ENCODE results near the gene SERPIND1. TPM values are rescaled to one million over a fixed set of nuclear protein-coding genes. Genes with fewer than 3 reads are reported as not detected.

SERPIND1 gene
- total RNA-seq, 2 donors from 2014 or later, result not detected

- Histone ChIP-seq H3K9me3 (no peaks in the 10 kb centered on the region), H3K27ac (no peak overlapping the region), H3K4me1 (replicated peaks) (no peaks in the 10 kb centered on the region), H3K4me3 (no peak overlapping the region), H3K27me3 (replicated peaks; ENCODE audit: insufficient read depth) (no peaks in the 10 kb centered on the region), H3K36me3 (peaks cover 0 to 4% of the 10 kb centered on the region in 2 donors)
- intact Hi-C loops (cut with DNase I), result no loop called here
- DNase-seq (ENCODE audit: low spot score), result no peak
- TF ChIP-seq POLR2AphosphoS5 (IDR thresholded peaks at IDR 0.05) (no peak), POLR2A (IDR thresholded peaks at IDR 0.05) (no peak)
- TF ChIP-seq, protein P1, sequence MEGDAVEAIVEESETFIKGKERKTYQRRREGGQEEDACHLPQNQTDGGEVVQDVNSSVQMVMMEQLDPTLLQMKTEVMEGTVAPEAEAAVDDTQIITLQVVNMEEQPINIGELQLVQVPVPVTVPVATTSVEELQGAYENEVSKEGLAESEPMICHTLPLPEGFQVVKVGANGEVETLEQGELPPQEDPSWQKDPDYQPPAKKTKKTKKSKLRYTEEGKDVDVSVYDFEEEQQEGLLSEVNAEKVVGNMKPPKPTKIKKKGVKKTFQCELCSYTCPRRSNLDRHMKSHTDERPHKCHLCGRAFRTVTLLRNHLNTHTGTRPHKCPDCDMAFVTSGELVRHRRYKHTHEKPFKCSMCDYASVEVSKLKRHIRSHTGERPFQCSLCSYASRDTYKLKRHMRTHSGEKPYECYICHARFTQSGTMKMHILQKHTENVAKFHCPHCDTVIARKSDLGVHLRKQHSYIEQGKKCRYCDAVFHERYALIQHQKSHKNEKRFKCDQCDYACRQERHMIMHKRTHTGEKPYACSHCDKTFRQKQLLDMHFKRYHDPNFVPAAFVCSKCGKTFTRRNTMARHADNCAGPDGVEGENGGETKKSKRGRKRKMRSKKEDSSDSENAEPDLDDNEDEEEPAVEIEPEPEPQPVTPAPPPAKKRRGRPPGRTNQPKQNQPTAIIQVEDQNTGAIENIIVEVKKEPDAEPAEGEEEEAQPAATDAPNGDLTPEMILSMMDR (IDR thresholded peaks at IDR 0.05), result no peak
- WGBS, result 100% methylated on average over 4 of the region's 4 CpGs
Observed at GRCh38 chr22:20787223-20787622, 13.3 kb downstream of the SERPIND1 start.

DNA sequence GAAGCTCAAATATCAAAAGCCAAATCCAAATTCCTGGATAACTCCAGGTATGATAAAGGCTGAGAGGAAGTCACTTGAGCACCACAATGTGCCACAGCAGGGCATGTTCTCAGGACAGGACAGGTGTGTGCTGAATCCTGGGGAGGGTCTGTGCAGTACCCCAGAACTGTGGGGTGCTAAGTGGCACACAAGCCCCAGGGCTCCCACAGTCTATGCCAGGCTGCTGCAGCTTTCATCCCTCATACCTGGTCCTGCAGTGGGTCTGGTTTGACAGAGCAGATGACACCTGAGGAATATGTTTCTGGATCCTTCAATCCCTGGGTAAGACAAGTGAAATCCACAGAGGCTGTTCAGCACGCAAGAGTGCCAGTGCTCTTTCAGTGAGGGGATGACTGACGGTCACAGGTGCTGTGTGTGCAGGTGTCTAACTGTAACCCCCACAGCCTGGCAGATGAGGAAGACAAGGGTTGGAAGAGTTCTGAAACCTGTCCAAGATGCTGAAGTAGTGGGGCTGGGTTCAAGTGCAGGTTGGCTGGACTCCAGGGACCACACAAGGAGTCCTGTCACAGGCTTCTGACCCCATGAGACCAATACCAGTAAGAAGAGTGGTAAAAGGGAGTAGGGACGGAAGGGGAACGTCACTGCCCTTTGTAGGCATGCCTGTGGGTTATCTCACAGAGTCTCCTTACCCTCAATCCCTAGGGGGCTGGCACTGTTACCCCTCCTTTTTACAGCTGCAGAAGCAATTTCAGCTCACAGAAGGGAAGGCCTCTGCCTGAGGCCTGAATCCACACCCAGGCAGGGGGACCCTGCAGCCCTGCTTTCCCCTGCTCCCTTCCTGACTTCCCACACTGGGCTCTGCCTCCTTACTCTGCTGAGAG is 14.1 kb downstream of the SERPIND1 start:
- no peaks in the 10 kb centered on the region for H3K27me3 ChIP-seq (replicated peaks; ENCODE audit: insufficient read depth)
- TF ChIP-seq, protein P1 (IDR thresholded peaks at IDR 0.05), result no peak
- TF ChIP-seq POLR2A (IDR thresholded peaks at IDR 0.05) (no peak), POLR2AphosphoS5 (IDR thresholded peaks at IDR 0.05) (no peak)
- H3K36me3 ChIP-seq, result peaks cover 0 to 4% of the 10 kb centered on the region in 2 donors
- no peak for DNase-seq (ENCODE audit: low spot score)
- intact Hi-C loops (cut with DNase I), result no loop called here
- H3K9me3 ChIP-seq, result no peaks in the 10 kb centered on the region
- 88% methylated on average over 4 of the region's 4 CpGs for WGBS
- no peak overlapping the region for H3K4me3 ChIP-seq
- H3K27ac ChIP-seq, result no peak overlapping the region
- H3K4me1 ChIP-seq (replicated peaks), result no peaks in the 10 kb centered on the region

DNA sequence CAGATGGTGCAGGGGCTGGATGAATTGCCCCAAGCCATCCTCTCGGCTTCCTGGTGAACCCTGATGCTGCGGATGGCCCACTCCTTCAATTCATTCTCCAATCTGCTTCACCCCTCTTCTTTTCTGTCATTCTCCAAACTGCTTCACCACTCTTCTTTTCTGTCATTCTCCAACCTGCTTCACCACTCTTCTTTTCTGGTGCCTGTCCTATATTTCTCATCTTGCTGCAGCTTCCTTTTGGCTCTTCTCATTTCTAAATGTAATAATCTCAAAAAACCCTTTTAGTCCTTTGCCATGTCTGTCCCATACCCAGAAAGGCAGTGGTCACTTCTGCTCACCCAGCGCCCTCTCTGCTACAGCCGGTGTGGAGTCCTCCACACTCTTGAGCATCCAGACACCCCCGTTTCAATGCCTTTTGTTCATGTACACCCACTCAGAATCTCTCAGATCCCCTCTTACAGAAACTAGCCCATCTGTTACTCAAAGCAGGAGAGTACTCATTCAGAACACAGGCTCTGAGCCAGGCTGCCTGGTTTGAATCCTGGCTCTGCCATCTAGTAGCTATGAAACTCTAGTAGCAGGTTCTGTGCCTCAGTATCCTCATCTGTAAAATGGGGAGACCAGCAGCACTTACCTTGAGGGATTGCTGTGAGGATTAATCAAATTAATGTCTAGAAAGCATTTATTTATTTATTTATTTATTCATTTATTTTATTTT is 14.9 kb downstream of the SERPIND1 start:
- Histone ChIP-seq H3K4me1 (replicated peaks) (no peaks in the 10 kb centered on the region), H3K9me3 (no peaks in the 10 kb centered on the region), H3K27me3 (replicated peaks; ENCODE audit: insufficient read depth) (no peaks in the 10 kb centered on the region), H3K27ac (no peak overlapping the region), H3K36me3 (peaks cover 0 to 4% of the 10 kb centered on the region in 2 donors), H3K4me3 (no peak overlapping the region)
- TF ChIP-seq, protein P1 (IDR thresholded peaks at IDR 0.05), result no peak
- TF ChIP-seq POLR2AphosphoS5 (IDR thresholded peaks at IDR 0.05) (no peak), POLR2A (IDR thresholded peaks at IDR 0.05) (no peak)
- intact Hi-C loops (cut with DNase I), result no loop called here
- DNase-seq (ENCODE audit: low spot score), result no peak
- 96% methylated on average over 5 of the region's 5 CpGs for WGBS

- Histone ChIP-seq H3K4me3 (no peak overlapping the region), H3K9me3 (no peaks in the 10 kb centered on the region), H3K36me3 (peaks cover 4 to 7% of the 10 kb centered on the region in 2 donors), H3K27ac (no peak overlapping the region), H3K27me3 (replicated peaks; ENCODE audit: insufficient read depth) (no peaks in the 10 kb centered on the region), H3K4me1 (replicated peaks) (no peaks in the 10 kb centered on the region)
- intact Hi-C loops (cut with DNase I), result no loop called here
- no peak for DNase-seq (ENCODE audit: low spot score)
- TF ChIP-seq POLR2A (IDR thresholded peaks at IDR 0.05) (no peak), POLR2AphosphoS5 (IDR thresholded peaks at IDR 0.05) (no peak)
- TF ChIP-seq, protein P1 (IDR thresholded peaks at IDR 0.05), result no peak
- WGBS, result 90% methylated on average over 12 of the region's 12 CpGs
Observed at GRCh38 chr22:20792221-20792965, 18.5 kb downstream of the SERPIND1 start.

Data from prostate gland (tissue), 2 donors.